GM12878 (cell line): ENCODE data around the gene CALML5. TPM values are rescaled to one million over a fixed set of nuclear protein-coding genes. Genes with fewer than 3 reads are reported as not detected.

Experiments used
- ATAC-seq: fragments of 200-7000 bp; cut with Tn5 transposase; 3 replicates; pipeline ENCODE4 v1.9.1; 2020; ENCODE audit warnings: mild to moderate bottlenecking, moderate library complexity
- BruUV-seq: library from RNA; stranded (reverse); fragments of 400-500 nt; replicated peaks from 2 replicates; lab custom pipeline; 2021; lab: Mats Ljungman, UMichigan
- CTCF ChIA-PET: fragments of 300-600 bp; sonication (Branson Sonifier 250); formaldehyde crosslinking; extraction: SDS; loops from one replicate; lab custom pipeline; 2021; ENCODE audit warnings: inconsistent platforms; lab: Yijun Ruan, JAX
- POLR2A ChIA-PET: fragments of 350-600 bp; formaldehyde crosslinking; extraction: SDS; loops from one replicate; lab custom pipeline; 2021; ENCODE audit warnings: inconsistent platforms; lab: Charles Lee
- RAD21 ChIA-PET: fragments of 300-600 bp; sonication (Branson Sonifier 250); formaldehyde crosslinking; loops from one replicate; lab custom pipeline; 2023; ENCODE audit warnings: antibody characterized with exemption; ENCODE audit not compliant: unreplicated experiment; lab: Charles Lee
- SMC1A ChIA-PET: fragments of 300-600 bp; sonication (Branson Sonifier 250); formaldehyde crosslinking; loops from one replicate; lab custom pipeline; 2023; ENCODE audit not compliant: unreplicated experiment, uncharacterized antibody; lab: Charles Lee
- DNase-seq: peaks from one replicate; pipeline ENCODE4 v3.0.0-alpha.2; 2011; ENCODE audit warnings: low read depth, low spot score
- FAIRE-seq: peaks from 3 replicates; lab custom pipeline; 2011; peaks lifted over from hg19 to GRCh38; lab: Jason Lieb, UNC
- H2AFZ ChIP-seq: 2 replicates; pipeline ENCODE4 v1.6.0; 2011; ENCODE audit warnings: low read depth, low read length, control low read depth; ENCODE audit not compliant: control insufficient read depth
- H3K27ac ChIP-seq: 2 replicates; pipeline ENCODE4 v1.5.1; 2011; ENCODE audit warnings: control low read depth; ENCODE audit not compliant: control insufficient read depth, insufficient read depth
- H3K27me3 ChIP-seq, 2 experiments: replicated peaks in 1 of 2; 2 replicates each; pipeline versions ENCODE4 v1.6.0 to v1.6.1; 2011; ENCODE audit warnings: low read length in 1 of 2; ENCODE audit not compliant: control insufficient read depth in 2 of 2, insufficient read depth in 2 of 2
- H3K36me3 ChIP-seq, 2 experiments: 2 replicates each; pipeline ENCODE4 v1.5.1; 2011; ENCODE audit warnings: low read length in 1 of 2; ENCODE audit not compliant: control insufficient read depth in 2 of 2, insufficient read depth in 2 of 2
- H3K4me1 ChIP-seq: 2 replicates; pipeline ENCODE4 v1.6.1; 2011; ENCODE audit warnings: mild to moderate bottlenecking, low read length, moderate library complexity, mixed read lengths; ENCODE audit not compliant: control insufficient read depth, insufficient read depth
- H3K4me2 ChIP-seq: 2 replicates; pipeline ENCODE4 v1.6.0; 2011; ENCODE audit warnings: control low read depth; ENCODE audit not compliant: control insufficient read depth, insufficient read depth
- H3K4me3 ChIP-seq: fragments of 200-600 bp; sonication (generic); 2 replicates; pipeline ENCODE4 v1.5.1; 2016
- H3K79me2 ChIP-seq: 2 replicates; pipeline ENCODE4 v1.6.0; 2011; ENCODE audit warnings: low read length; ENCODE audit not compliant: control insufficient read depth, insufficient read depth
- H3K9ac ChIP-seq: 2 replicates; pipeline ENCODE4 v1.8.0; 2011; ENCODE audit warnings: low read length, control low read depth, mixed read lengths; ENCODE audit not compliant: control insufficient read depth, insufficient read depth
- H3K9me3 ChIP-seq: replicated peaks from 3 replicates; pipeline ENCODE4 v1.5.1; 2011; ENCODE audit warnings: mild to moderate bottlenecking, low read length; ENCODE audit not compliant: control insufficient read depth, insufficient read depth
- H4K20me1 ChIP-seq: 2 replicates; pipeline ENCODE4 v1.6.0; 2011; ENCODE audit not compliant: control insufficient read depth, insufficient read depth
- CBX5 ChIP-seq: sonication (generic); IDR thresholded peaks from 2 replicates; pipeline ENCODE4 v1.6.1; 2016; ENCODE audit warnings: low read depth, moderate library complexity, mild to moderate bottlenecking, inconsistent platforms
- FOXM1 ChIP-seq: IDR thresholded peaks from 2 replicates; pipeline ENCODE4 v1.6.1; 2012; ENCODE audit warnings: low read depth, mild to moderate bottlenecking, inconsistent platforms, low read length, moderate library complexity
- RBBP5 ChIP-seq: fragments of 200-600 bp; sonication (generic); conservative IDR thresholded peaks from 2 replicates; pipeline ENCODE4 v1.6.1; 2016
- YY1 ChIP-seq: IDR thresholded peaks from 2 replicates; pipeline ENCODE4 v1.6.1; 2011; ENCODE audit warnings: low read depth, mild to moderate bottlenecking, low read length
- WGBS: methylation state at CpG from one replicate; pipeline ENCODE4 v1.1.6; 2016; ENCODE audit warnings: low lambda C conversion rate; ENCODE audit not compliant: insufficient replicate concordance, insufficient coverage; ENCODE audit errors: missing lambda C conversion rate; 5-methylcytosine and 5-hydroxymethylcytosine counted together
- in situ Hi-C: fragments of 300-500 bp; cut with MboI; formaldehyde crosslinking; loops from 9 replicates; pipeline ENCODE4 v1.14.3; 2018; ENCODE audit warnings: mixed read lengths
- intact Hi-C: fragments of 100-400 bp; cut with micrococcal nuclease; formaldehyde crosslinking; loops from one replicate; pipeline ENCODE4 v1.14.2; 2022; ENCODE audit not compliant: unreplicated experiment
- polyA plus RNA-seq, 11 experiments: library from polyadenylated mRNA; depleted of rRNA in 4 of 11; unstranded in 6 of 11; stranded (reverse) in 5 of 11; fragments of >200 nt; fragmentation: Nextera tagmentation in 4 of 11; fragmentation: Illumina TruSeq in 1 of 11; extraction: Ambion mirVana in 4 of 11; extraction: Trizol in 1 of 11; gene quantifications; 1 replicate in 1 of 11; 2 replicates in 10 of 11; pipeline versions ENCODE4 v1.2.1 to v1.2.3, GENCODE V29; 2011 to 2016; ENCODE audit warnings: inconsistent platforms in 2 of 11, missing spikeins in 2 of 11, low read depth in 1 of 11
- total RNA-seq, 4 experiments: library from RNA; depleted of rRNA in 3 of 4; stranded (reverse); fragments of >200 nt in 3 of 4; fragmentation: Illumina TruSeq in 1 of 4; extraction: Trizol in 1 of 4; gene quantifications; 2 replicates each; pipeline versions ENCODE4 v1.2.1 to v1.2.3, GENCODE V29; 2013 to 2021
- TF ChIP-seq, protein P1 (sequence below): IDR thresholded peaks from 2 replicates; pipeline ENCODE4 v1.6.1; 2012; ENCODE audit warnings: low read depth, low read length, improper control_type of control experiment
- TF ChIP-seq, protein P2 (sequence below): fragments of 450-650 bp; formaldehyde crosslinking; IDR thresholded peaks from 2 replicates; pipeline ENCODE4 v1.5.0; 2022; ENCODE audit warnings: mild to moderate bottlenecking, missing genetic modification characterization

Gene CALML5
- total and polyA plus RNA-seq, 10 of the 15 experiments (the other 5 are each of a cell fraction or from before 2014, with no cell fraction given): not detected

- BruUV-seq: no TSS peak
- ChIA-PET POLR2A (no interaction called here), RAD21 (no interaction called here), SMC1A (no interaction called here), CTCF (interaction anchor here (0.6 kb wide), 1 partner anchor 1042 kb away, joined by 3 read pairs; no protein-coding TSS in a partner anchor)
- no peaks in the 10 kb centered on the region for H3K36me3 ChIP-seq
- H4K20me1 ChIP-seq: no peaks in the 10 kb centered on the region
- no peak for DNase-seq
- H3K9ac ChIP-seq: no peak overlapping the region
- no peak for FAIRE-seq
- H3K4me1 ChIP-seq: no peaks in the 10 kb centered on the region
- H3K4me2 ChIP-seq: no peak overlapping the region
- no peak overlapping the region for H2AFZ ChIP-seq
- no peak overlapping the region for H3K4me3 ChIP-seq
- H3K79me2 ChIP-seq: no peaks in the 10 kb centered on the region
- no peak overlapping the region for H3K27ac ChIP-seq
- intact Hi-C loops: no loop called here
- ATAC-seq: no peak
- no peaks in the 10 kb centered on the region; a peak in 1 of 4 replicates for H3K27me3 ChIP-seq
- no peak for TF ChIP-seq YY1
- no peak for TF ChIP-seq RBBP5
- TF ChIP-seq FOXM1: no peak
- TF ChIP-seq, protein P1, sequence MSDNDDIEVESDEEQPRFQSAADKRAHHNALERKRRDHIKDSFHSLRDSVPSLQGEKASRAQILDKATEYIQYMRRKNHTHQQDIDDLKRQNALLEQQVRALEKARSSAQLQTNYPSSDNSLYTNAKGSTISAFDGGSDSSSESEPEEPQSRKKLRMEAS: no peak
- TF ChIP-seq, protein P2, sequence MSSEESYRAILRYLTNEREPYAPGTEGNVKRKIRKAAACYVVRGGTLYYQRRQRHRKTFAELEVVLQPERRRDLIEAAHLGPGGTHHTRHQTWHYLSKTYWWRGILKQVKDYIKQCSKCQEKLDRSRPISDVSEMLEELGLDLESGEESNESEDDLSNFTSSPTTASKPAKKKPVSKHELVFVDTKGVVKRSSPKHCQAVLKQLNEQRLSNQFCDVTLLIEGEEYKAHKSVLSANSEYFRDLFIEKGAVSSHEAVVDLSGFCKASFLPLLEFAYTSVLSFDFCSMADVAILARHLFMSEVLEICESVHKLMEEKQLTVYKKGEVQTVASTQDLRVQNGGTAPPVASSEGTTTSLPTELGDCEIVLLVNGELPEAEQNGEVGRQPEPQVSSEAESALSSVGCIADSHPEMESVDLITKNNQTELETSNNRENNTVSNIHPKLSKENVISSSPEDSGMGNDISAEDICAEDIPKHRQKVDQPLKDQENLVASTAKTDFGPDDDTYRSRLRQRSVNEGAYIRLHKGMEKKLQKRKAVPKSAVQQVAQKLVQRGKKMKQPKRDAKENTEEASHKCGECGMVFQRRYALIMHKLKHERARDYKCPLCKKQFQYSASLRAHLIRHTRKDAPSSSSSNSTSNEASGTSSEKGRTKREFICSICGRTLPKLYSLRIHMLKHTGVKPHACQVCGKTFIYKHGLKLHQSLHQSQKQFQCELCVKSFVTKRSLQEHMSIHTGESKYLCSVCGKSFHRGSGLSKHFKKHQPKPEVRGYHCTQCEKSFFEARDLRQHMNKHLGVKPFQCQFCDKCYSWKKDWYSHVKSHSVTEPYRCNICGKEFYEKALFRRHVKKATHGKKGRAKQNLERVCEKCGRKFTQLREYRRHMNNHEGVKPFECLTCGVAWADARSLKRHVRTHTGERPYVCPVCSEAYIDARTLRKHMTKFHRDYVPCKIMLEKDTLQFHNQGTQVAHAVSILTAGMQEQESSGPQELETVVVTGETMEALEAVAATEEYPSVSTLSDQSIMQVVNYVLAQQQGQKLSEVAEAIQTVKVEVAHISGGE (CRISPR knock-in tag): no peak
- no peak for TF ChIP-seq CBX5
- peaks cover 2% of the 10 kb centered on the region; the same call in 2 of the 3 replicates for H3K9me3 ChIP-seq
- in situ Hi-C loops: no loop called here
- WGBS: 53% methylated on average over 6 of the region's 7 CpGs
Measured at GRCh38 chr10:5536486-5537081, 37.2 kb upstream of the CALML5 start.
